Measurements from ENCODE around the gene TADA1. TPM values are rescaled to one million over a fixed set of nuclear protein-coding genes. Genes with fewer than 3 reads are reported as not detected.

Gene TADA1
- total RNA-seq = 7.2 and 10.5 TPM in 2 replicates

GRCh38 chr1:166875734-166876539, at the start of gene TADA1:
TSS of gene TADA1 (minus strand) at chr1:166876264. CDS start at chr1:166876233, 31 bp downstream.

GRCh38 chr1:166838766-166839599, 37.1 kb downstream of the TADA1 start, which contains the start of gene POGK:
TSS of gene POGK (plus strand) at chr1:166839475. CDS start at chr1:166840957, 1,482 bp downstream.

Other genes with a start within 250 kb of the TADA1 start
- gene POGK, start 36.8 kb downstream of the TADA1 start, total RNA-seq = 23.7 and 28.9 TPM in 2 replicates
- gene ILDR2, start 99.3 kb upstream of the TADA1 start, total RNA-seq = not detected in 2 replicates
- gene MAEL, start 113.0 kb upstream of the TADA1 start, total RNA-seq = not detected in 2 replicates
- not detected in 2 replicates for gene GPA33, start 214.1 kb upstream of the TADA1 start, total RNA-seq
- gene STYXL2, start 217.8 kb upstream of the TADA1 start, total RNA-seq = not detected in 2 replicates

Measured in hair follicular keratinocyte (primary cell).